HL-60 (cell line): ENCODE measurements around the gene BLOC1S3.

Experiments
- DNase-seq, 2 experiments: peaks; one replicate each; pipeline ENCODE4 v3.0.0-alpha.2; 2010 to 2020; ENCODE audit warnings: low read depth in 1 of 2, low spot score in 1 of 2
- H3K27ac ChIP-seq: fragments of 250-450 bp; sonication (Bioruptor Pico); replicated peaks from 2 replicates; pipeline ENCODE4 v1.5.1; 2020; ENCODE audit warnings: mild to moderate bottlenecking, moderate library complexity
- H3K27me3 ChIP-seq: fragments of 250-450 bp; sonication (Bioruptor Pico); 2 replicates; pipeline ENCODE4 v1.5.1; 2021; ENCODE audit warnings: mild to moderate bottlenecking, moderate library complexity; ENCODE audit not compliant: insufficient read depth, poor library complexity, severe bottlenecking
- H3K4me3 ChIP-seq: replicated peaks from 2 replicates; pipeline ENCODE4 v1.5.1; 2011; ENCODE audit warnings: mild to moderate bottlenecking, control low read depth, low read length; ENCODE audit not compliant: insufficient read depth
- CTCF ChIP-seq: IDR thresholded peaks from one replicate; pipeline ENCODE4 v1.5.1; 2011; ENCODE audit warnings: low read length, control low read depth, inconsistent platforms; ENCODE audit not compliant: insufficient read depth
- GABPA ChIP-seq: IDR thresholded peaks from 2 replicates; pipeline ENCODE4 v1.6.1; 2012; ENCODE audit warnings: low read depth
- POLR2AphosphoS5 ChIP-seq: IDR thresholded peaks from 2 replicates; pipeline ENCODE4 v1.6.1; 2012; ENCODE audit warnings: low read depth
- REST ChIP-seq: IDR thresholded peaks from 2 replicates; pipeline ENCODE4 v1.6.1; 2012; ENCODE audit warnings: low read depth; ENCODE audit not compliant: insufficient replicate concordance
- SPI1 ChIP-seq: IDR thresholded peaks from 2 replicates; pipeline ENCODE4 v1.6.1; 2012; ENCODE audit warnings: low read depth, mild to moderate bottlenecking, borderline replicate concordance

BLOC1S3 gene

GRCh38 chr19:45130888-45131615, 47.5 kb upstream of the BLOC1S3 start:
- H3K27ac ChIP-seq: no peak overlapping the region
- DNase-seq: no peak

GRCh38 chr19:45133661-45134060, 44.9 kb upstream of the BLOC1S3 start:
- TF ChIP-seq CTCF (no peak), SPI1 (no peak), REST (no peak), GABPA (no peak), POLR2AphosphoS5 (no peak)
- no peak for DNase-seq
- Histone ChIP-seq H3K27ac (no peak overlapping the region), H3K27me3 (no peaks in the 10 kb centered on the region), H3K4me3 (no peak overlapping the region)

More at GRCh38 chr19:45130888-45131615, 47.5 kb upstream of the BLOC1S3 start:
- no peaks in the 10 kb centered on the region for H3K27me3 ChIP-seq
- TF ChIP-seq POLR2AphosphoS5: no peak
- TF ChIP-seq REST: no peak
- TF ChIP-seq GABPA: no peak
- TF ChIP-seq SPI1: no peak
- no peak for TF ChIP-seq CTCF
- no peak overlapping the region for H3K4me3 ChIP-seq

GRCh38 chr19:45135176-45135885, 43.3 kb upstream of the BLOC1S3 start:
- Histone ChIP-seq H3K4me3 (no peak overlapping the region), H3K27me3 (no peaks in the 10 kb centered on the region), H3K27ac (no peak overlapping the region)
- DNase-seq: no peak
- TF ChIP-seq REST (no peak), POLR2AphosphoS5 (no peak), CTCF (no peak), GABPA (no peak), SPI1 (no peak)
